Sigmoid colon (tissue), 3 donors: ENCODE measurements around the gene SIDT2.

Experiments
- CTCF ChIP-seq, 4 experiments: fragments of 450-650 bp in 3 of 4; fragments of 200-600 bp in 1 of 4; IDR thresholded peaks; one replicate each; pipeline ENCODE4 v1.5.1; 2016 to 2019; ENCODE audit warnings: antibody characterized with exemption in 4 of 4, mild to moderate bottlenecking in 3 of 4, moderate library complexity in 2 of 4
- POLR2A ChIP-seq, 2 donors: fragments of 450-650 bp; IDR thresholded peaks; one replicate each; pipeline ENCODE4 v1.6.1; 2016; ENCODE audit warnings: antibody characterized with exemption in 2 of 2, mild to moderate bottlenecking in 2 of 2, moderate library complexity in 2 of 2

GRCh38 chr11:117239295-117239694 is 60.8 kb downstream of the SIDT2 start:
- no peak for TF ChIP-seq POLR2A (IDR thresholded peaks at IDR 0.05)
- no peak for TF ChIP-seq CTCF (IDR thresholded peaks at IDR 0.05)
